ENCODE data around the gene NEDD4.

GRCh38 chr15:56042498-56042897, 49.1 kb upstream of the NEDD4 start:
- TF ChIP-seq CTCF (IDR thresholded peaks at IDR 0.05) = no peak
- no peak for TF ChIP-seq REST (IDR thresholded peaks at IDR 0.05; ENCODE audit: insufficient read depth in 1 of 2, low read depth in 2 of 2, low read length in 1 of 2)
- TF ChIP-seq SIN3A (IDR thresholded peaks at IDR 0.05; ENCODE audit: borderline replicate concordance, insufficient read depth, low read depth, low read length) = no peak
- no peak for TF ChIP-seq POLR2AphosphoS5 (IDR thresholded peaks at IDR 0.05; ENCODE audit: low read depth, low read length)

Measured in Panc1 (cell line).